K562 (cell line): ENCODE data around the gene HES6.

ENCODE experiments used
- FOS ChIP-seq: IDR thresholded peaks from 3 replicates; pipeline ENCODE4 v1.6.1; 2011; ENCODE audit not compliant: insufficient read length; ENCODE audit errors: extremely low read depth
- KAT8 ChIP-seq: fragments of 450-650 bp; IDR thresholded peaks from 2 replicates; pipeline ENCODE4 v1.6.1; 2016; ENCODE audit warnings: low read depth, mild to moderate bottlenecking
- MAZ ChIP-seq, 2 experiments: fragments of 450-650 bp in 1 of 2; sonication (generic) in 1 of 2; formaldehyde crosslinking; IDR thresholded peaks in 1 of 2; conservative IDR thresholded peaks in 1 of 2; 2 replicates each; pipeline versions ENCODE4 v1.4.0 to v1.5.0; 2020; ENCODE audit warnings: mild to moderate bottlenecking in 1 of 2, missing genetic modification reagents in 1 of 2
- NR2C2 ChIP-seq, 2 experiments: fragments of 200-800 bp in 1 of 2; sonication (Bioruptor generic) in 1 of 2; sonication (generic) in 1 of 2; formaldehyde crosslinking in 1 of 2; IDR thresholded peaks; 2 replicates each; pipeline versions ENCODE4 v1.6.1 to v1.8.0; 2016 to 2022; ENCODE audit warnings: mild to moderate bottlenecking in 1 of 2, missing compliant biosample characterization in 1 of 2, missing genetic modification characterization in 1 of 2, missing genetic modification reagents in 1 of 2
- TAF1 ChIP-seq: IDR thresholded peaks from 2 replicates; pipeline ENCODE4 v1.6.1; 2011; ENCODE audit warnings: mild to moderate bottlenecking, low read length, moderate library complexity; ENCODE audit not compliant: insufficient read depth, control insufficient read depth, severe bottlenecking; ENCODE audit errors: extremely low read depth
- TF ChIP-seq, protein P1 (sequence below), 3 experiments: IDR thresholded peaks in 2 of 3; conservative IDR thresholded peaks in 1 of 3; 2 replicates each; pipeline ENCODE4 v1.5.1; 2011 to 2012; ENCODE audit warnings: low read length in 3 of 3, mild to moderate bottlenecking in 3 of 3, control low read depth in 2 of 3, improper control_type of control experiment in 1 of 3, inconsistent platforms in 1 of 3, low read depth in 1 of 3, mixed read lengths in 1 of 3, moderate library complexity in 1 of 3; ENCODE audit not compliant: insufficient read depth in 2 of 3

DNA sequence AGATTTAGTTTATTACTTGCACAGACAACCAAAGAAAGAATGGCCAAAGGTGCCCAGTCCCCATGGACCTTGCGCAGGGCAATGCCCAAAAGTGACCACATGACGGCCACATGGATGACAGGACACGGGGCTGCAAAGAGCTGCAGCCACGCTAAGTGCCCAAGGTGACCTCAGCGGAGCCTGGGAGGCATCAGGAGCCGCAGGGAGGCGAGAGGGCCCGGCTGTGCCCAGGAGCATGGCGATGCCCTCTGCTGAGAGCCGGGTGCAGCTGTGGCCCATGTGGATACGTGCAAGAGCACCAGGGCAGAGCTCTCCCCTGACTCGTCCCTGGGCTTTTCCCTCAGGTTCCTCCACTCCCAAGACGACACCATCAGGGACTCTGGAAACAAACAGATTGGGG lies 14.7 kb downstream of the HES6 start:
- TF ChIP-seq, protein P1, sequence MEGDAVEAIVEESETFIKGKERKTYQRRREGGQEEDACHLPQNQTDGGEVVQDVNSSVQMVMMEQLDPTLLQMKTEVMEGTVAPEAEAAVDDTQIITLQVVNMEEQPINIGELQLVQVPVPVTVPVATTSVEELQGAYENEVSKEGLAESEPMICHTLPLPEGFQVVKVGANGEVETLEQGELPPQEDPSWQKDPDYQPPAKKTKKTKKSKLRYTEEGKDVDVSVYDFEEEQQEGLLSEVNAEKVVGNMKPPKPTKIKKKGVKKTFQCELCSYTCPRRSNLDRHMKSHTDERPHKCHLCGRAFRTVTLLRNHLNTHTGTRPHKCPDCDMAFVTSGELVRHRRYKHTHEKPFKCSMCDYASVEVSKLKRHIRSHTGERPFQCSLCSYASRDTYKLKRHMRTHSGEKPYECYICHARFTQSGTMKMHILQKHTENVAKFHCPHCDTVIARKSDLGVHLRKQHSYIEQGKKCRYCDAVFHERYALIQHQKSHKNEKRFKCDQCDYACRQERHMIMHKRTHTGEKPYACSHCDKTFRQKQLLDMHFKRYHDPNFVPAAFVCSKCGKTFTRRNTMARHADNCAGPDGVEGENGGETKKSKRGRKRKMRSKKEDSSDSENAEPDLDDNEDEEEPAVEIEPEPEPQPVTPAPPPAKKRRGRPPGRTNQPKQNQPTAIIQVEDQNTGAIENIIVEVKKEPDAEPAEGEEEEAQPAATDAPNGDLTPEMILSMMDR (IDR thresholded peaks at IDR 0.05 in 2 of 3, conservative IDR thresholded peaks at IDR 0.05 in 1 of 3; ENCODE audit: insufficient read depth in 2 of 3, low read depth in 1 of 3, low read length in 3 of 3): no peak
- TF ChIP-seq FOS (no peak), MAZ (CRISPR knock-in tag; conservative IDR thresholded peaks at IDR 0.05 in 1 of 2, IDR thresholded peaks at IDR 0.05 in 1 of 2) (no peak), NR2C2 (CRISPR knock-in tag; IDR thresholded peaks at IDR 0.05) (no peak), NR2C2 (tag; IDR thresholded peaks at IDR 0.05) (no peak), TAF1 (no peak), KAT8 (no peak)
